ENCODE data around the gene RSPO3. TPM values are rescaled to one million over a fixed set of nuclear protein-coding genes. Genes with fewer than 3 reads are reported as not detected.

RSPO3 gene
- total and polyA plus RNA-seq, 9 of the 15 experiments (the other 6 are each of a cell fraction or from before 2014, with no cell fraction given) = not detected

DNA sequence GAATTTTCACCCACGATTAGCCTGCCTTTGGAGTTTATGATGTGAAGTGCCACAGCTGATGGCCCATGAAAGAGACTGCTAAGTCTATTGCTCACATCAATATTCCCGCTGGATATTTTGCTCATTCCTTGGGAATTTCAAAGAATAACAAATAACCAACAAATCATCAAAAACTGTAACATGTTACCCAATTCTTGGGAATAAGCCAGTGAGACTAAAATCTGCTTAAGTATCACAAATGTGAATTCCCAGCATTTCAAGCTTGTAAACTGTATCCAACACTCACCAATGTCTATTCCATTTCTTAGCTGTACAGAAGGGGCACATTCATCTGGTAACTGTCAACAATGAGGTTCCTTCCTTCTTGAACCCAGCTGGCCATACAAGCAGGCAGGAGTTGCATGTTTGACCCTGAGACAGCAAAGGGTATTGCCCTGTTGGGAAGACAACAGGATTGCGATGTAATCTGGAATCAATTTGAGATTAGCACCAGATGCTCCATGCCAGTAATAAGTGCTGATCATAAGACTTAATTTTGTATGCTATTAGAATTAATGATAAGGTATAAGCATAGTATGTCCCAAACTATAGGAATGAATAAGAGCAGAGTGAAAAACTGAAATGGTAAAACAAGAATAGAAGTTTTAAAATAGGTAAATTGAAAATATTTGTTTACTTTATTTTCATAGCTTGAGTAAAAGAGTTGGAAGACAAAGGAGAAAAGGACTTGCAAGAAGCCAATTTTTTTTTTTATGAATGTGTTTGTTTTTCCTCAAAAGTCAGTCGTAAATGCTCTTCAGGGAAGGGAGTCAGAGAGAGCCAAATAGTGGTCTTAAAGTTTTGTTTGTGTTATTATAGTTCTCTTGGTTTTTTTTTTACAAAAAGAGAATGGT lies 58.8 kb downstream of the RSPO3 start:
- ATAC-seq = no peak
- Histone ChIP-seq H3K36me3 (ENCODE audit: control insufficient read depth, insufficient read depth, low read length) (no peaks in the 10 kb centered on the region), H4K20me1 (replicated peaks; ENCODE audit: control insufficient read depth, insufficient read depth, low read length) (no peaks in the 10 kb centered on the region), H2AFZ (ENCODE audit: low read depth, low read length) (no peak overlapping the region), H3K4me2 (ENCODE audit: insufficient read depth, low read length) (no peak overlapping the region), H3K27me3 (ENCODE audit: control insufficient read depth in 2 of 2, insufficient read depth in 2 of 2, low read length in 2 of 2) (no peaks in the 10 kb centered on the region), H3K27ac (ENCODE audit: extremely low read depth, low read depth, low read length) (no peak overlapping the region), H3K9me1 (ENCODE audit: control insufficient read depth, insufficient read depth, low read length) (no peaks in the 10 kb centered on the region), H3K9me3 (replicated peaks; ENCODE audit: control insufficient read depth, insufficient read depth, low read depth, low read length) (no peaks in the 10 kb centered on the region), H3K4me1 (replicated peaks in 1 of 2; ENCODE audit: control insufficient read depth in 2 of 2, insufficient read depth in 2 of 2, low read length in 2 of 2) (no peaks in the 10 kb centered on the region), H3K4me3 (no peak overlapping the region), H3K9ac (ENCODE audit: insufficient read depth in 1 of 2, low read depth in 2 of 2, low read length in 2 of 2) (no peak overlapping the region), H3K79me2 (ENCODE audit: control insufficient read depth, insufficient read depth, low read length) (no peaks in the 10 kb centered on the region)
- ChIA-PET POLR2A (no interaction called here), CTCF (ENCODE audit: low intra/inter-chr PET ratio) (interaction anchor here (0.6 kb wide), 1 partner anchor 100 kb away, joined by 3 read pairs; no protein-coding TSS in a partner anchor)
- TF ChIP-seq EP400 (IDR thresholded peaks at IDR 0.05) = no peak
- no peak for TF ChIP-seq NR2C2 (CRISPR knock-in tag; IDR thresholded peaks at IDR 0.05)
- TF ChIP-seq NR2C2 (tag; IDR thresholded peaks at IDR 0.05) = no peak
- TF ChIP-seq, protein P1, sequence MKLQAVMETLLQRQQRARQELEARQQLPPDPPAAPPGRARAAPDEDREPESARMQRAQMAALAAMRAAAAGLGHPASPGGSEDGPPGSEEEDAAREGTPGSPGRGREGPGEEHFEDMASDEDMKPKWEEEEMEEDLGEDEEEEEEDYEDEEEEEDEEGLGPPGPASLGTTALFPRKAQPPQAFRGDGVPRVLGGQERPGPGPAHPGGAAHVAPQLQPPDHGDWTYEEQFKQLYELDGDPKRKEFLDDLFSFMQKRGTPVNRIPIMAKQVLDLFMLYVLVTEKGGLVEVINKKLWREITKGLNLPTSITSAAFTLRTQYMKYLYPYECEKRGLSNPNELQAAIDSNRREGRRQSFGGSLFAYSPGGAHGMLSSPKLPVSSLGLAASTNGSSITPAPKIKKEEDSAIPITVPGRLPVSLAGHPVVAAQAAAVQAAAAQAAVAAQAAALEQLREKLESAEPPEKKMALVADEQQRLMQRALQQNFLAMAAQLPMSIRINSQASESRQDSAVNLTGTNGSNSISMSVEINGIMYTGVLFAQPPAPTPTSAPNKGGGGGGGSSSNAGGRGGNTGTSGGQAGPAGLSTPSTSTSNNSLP (IDR thresholded peaks at IDR 0.05; ENCODE audit: borderline replicate concordance, low read depth, low read length) = no peak
- TF ChIP-seq ZNF184 (CRISPR knock-in tag; IDR thresholded peaks at IDR 0.05) = no peak
- no peak for TF ChIP-seq CAMTA2 (CRISPR knock-in tag; conservative IDR thresholded peaks at IDR 0.05)
- no peak for TF ChIP-seq LARP7 (IDR thresholded peaks at IDR 0.05)
- TF ChIP-seq ETV1 (tag; conservative IDR thresholded peaks at IDR 0.05; ENCODE audit: low read depth) = no peak
- no peak for TF ChIP-seq BRD9 (IDR thresholded peaks at IDR 0.05; ENCODE audit: low read depth, partially characterized antibody)
- TF ChIP-seq, protein P2, sequence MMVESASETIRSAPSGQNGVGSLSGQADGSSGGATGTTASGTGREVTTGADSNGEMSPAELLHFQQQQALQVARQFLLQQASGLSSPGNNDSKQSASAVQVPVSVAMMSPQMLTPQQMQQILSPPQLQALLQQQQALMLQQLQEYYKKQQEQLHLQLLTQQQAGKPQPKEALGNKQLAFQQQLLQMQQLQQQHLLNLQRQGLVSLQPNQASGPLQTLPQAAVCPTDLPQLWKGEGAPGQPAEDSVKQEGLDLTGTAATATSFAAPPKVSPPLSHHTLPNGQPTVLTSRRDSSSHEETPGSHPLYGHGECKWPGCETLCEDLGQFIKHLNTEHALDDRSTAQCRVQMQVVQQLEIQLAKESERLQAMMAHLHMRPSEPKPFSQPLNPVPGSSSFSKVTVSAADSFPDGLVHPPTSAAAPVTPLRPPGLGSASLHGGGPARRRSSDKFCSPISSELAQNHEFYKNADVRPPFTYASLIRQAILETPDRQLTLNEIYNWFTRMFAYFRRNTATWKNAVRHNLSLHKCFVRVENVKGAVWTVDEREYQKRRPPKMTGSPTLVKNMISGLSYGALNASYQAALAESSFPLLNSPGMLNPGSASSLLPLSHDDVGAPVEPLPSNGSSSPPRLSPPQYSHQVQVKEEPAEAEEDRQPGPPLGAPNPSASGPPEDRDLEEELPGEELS (CRISPR knock-in tag; IDR thresholded peaks at IDR 0.05; ENCODE audit: borderline replicate concordance) = no peak
- TF ChIP-seq, protein P3, sequence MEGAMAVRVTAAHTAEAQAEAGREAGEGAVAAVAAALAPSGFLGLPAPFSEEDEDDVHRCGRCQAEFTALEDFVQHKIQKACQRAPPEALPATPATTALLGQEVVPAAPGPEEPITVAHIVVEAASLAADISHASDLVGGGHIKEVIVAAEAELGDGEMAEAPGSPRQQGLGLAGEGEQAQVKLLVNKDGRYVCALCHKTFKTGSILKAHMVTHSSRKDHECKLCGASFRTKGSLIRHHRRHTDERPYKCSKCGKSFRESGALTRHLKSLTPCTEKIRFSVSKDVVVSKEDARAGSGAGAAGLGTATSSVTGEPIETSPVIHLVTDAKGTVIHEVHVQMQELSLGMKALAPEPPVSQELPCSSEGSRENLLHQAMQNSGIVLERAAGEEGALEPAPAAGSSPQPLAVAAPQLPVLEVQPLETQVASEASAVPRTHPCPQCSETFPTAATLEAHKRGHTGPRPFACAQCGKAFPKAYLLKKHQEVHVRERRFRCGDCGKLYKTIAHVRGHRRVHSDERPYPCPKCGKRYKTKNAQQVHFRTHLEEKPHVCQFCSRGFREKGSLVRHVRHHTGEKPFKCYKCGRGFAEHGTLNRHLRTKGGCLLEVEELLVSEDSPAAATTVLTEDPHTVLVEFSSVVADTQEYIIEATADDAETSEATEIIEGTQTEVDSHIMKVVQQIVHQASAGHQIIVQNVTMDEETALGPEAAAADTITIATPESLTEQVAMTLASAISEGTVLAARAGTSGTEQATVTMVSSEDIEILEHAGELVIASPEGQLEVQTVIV (CRISPR knock-in tag; IDR thresholded peaks at IDR 0.05; ENCODE audit: borderline replicate concordance) = no peak
- no peak for DNase-seq (ENCODE audit: extremely low read depth in 1 of 4, low spot score in 3 of 4)
- WGBS (ENCODE audit: insufficient coverage, low coverage, missing lambda C conversion rate) = 1% methylated on average over 4 of the region's 4 CpGs
- intact Hi-C loops (cut with micrococcal nuclease) = no loop called here
- no TSS peak for BruUV-seq (replicated peaks)
- FAIRE-seq = no peak
- in situ Hi-C loops (cut with MboI) = no loop called here

Data from K562 (cell line).